Uterus (tissue), 2 donors: ENCODE measurements around the gene FER1L5.

Source experiments
- POLR2A ChIP-seq, 2 donors: fragments of 450-650 bp; IDR thresholded peaks; one replicate each; pipeline ENCODE4 v1.6.1; 2016; ENCODE audit warnings: antibody characterized with exemption in 2 of 2, mild to moderate bottlenecking in 1 of 2, moderate library complexity in 1 of 2
- TF ChIP-seq, protein P1 (sequence below), 4 experiments: fragments of 200-600 bp in 2 of 4; fragments of 450-650 bp in 2 of 4; sonication (generic) in 2 of 4; IDR thresholded peaks; one replicate each; pipeline ENCODE4 v1.5.1; 2016 to 2019; ENCODE audit warnings: antibody characterized with exemption in 4 of 4, mild to moderate bottlenecking in 2 of 4, moderate library complexity in 1 of 4

DNA sequence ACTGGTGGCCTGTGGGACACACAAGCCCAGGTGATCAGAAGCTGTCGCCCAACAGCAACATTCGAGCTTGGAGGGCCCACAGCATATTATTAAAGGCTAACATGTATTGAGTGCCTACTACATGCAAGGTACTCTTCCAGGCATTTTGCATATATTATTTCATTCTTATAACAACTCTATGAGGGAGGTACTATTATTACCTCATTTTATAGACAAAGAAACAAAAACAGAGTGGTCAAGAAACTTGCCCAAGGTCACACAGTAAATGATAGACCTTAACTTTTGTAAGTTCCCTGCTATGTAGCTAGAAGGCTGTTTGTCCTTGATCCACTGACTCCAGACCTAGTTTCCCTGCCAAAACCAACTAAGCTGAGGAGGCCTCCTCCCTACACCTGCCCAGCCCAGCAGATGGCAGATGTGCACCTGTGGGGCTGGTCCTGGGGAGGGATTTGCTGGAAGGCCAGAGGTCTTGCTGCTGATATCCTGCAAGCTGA, 40.2 kb upstream of the FER1L5 start:
- TF ChIP-seq, protein P1, sequence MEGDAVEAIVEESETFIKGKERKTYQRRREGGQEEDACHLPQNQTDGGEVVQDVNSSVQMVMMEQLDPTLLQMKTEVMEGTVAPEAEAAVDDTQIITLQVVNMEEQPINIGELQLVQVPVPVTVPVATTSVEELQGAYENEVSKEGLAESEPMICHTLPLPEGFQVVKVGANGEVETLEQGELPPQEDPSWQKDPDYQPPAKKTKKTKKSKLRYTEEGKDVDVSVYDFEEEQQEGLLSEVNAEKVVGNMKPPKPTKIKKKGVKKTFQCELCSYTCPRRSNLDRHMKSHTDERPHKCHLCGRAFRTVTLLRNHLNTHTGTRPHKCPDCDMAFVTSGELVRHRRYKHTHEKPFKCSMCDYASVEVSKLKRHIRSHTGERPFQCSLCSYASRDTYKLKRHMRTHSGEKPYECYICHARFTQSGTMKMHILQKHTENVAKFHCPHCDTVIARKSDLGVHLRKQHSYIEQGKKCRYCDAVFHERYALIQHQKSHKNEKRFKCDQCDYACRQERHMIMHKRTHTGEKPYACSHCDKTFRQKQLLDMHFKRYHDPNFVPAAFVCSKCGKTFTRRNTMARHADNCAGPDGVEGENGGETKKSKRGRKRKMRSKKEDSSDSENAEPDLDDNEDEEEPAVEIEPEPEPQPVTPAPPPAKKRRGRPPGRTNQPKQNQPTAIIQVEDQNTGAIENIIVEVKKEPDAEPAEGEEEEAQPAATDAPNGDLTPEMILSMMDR (IDR thresholded peaks at IDR 0.05): no peak
- TF ChIP-seq POLR2A (IDR thresholded peaks at IDR 0.05): no peak
